AG20443 (cell line): Measurements from ENCODE around the gene TCEAL5.
A peak's percentile ranks its signal among the peaks of the same experiment; 100 is the strongest.
"Not testable (repeated sequence)": the region's sequence is repeated elsewhere in the genome, so short reads cannot be mapped to it uniquely, and the experiment has no call there.

Experiments
- DNase-seq: peaks from one replicate; pipeline ENCODE4 v3.0.0; 2012; ENCODE audit warnings: low spot score, mixed read lengths

TCEAL5 gene, protein sequence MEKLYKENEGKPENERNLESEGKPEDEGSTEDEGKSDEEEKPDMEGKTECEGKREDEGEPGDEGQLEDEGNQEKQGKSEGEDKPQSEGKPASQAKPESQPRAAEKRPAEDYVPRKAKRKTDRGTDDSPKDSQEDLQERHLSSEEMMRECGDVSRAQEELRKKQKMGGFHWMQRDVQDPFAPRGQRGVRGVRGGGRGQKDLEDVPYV

DNA sequence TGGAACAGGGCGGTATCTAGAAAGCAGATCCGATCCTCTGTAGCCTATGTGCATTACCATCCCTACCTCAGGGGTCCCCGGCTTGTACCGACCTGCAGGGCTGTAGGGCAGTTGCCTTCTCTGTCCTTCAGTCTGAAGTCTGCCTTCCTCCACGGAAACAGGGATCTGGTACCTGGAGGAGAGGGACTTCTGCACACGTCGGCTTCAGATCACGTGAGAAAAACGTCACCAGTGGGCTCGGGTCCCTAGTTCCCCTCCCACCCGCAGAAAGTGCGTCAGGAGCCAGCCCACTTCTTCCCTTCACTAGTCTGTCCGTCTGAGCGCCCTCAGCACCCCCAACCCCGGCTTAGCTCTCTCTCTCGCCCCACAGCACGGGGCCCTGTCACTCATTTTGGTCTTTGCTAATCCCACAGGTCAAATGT lies at the start of gene TCEAL5:
TCEAL5 (minus strand) TSS at position 170 of the 422 bp plus-strand sequence. CDS start 2,187 bp downstream, outside the sequence.
- DNase-seq, result no peak

DNA sequence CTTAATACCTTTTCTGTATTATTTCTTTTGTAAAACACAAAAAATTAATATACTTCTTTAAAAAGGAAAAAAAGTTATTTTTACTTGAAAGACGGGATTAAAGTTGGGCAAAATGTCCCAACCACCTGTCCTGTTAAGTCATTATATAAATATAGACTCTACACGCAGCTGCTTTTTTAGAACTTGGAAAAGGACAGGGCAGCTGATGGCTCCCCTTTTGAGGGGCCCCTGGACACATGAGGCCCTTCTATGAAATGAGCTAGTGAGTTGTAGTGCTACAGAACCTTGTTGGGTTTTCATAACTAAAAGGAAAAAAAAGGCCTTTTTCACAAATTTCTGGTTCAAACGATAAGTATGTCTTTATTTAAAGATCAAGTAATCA lies 34.8 kb upstream of the TCEAL5 start:
- DNase-seq, result no peak

- DNase-seq, result peak; percentile 22
Measured at GRCh38 chrX:103310555-103311398, 34.2 kb upstream of the TCEAL5 start, which contains the start of gene BEX2. Gene BEX2 (minus strand): TSS chrX:103310990. CDS start chrX:103309976, 1,014 bp downstream.

DNA sequence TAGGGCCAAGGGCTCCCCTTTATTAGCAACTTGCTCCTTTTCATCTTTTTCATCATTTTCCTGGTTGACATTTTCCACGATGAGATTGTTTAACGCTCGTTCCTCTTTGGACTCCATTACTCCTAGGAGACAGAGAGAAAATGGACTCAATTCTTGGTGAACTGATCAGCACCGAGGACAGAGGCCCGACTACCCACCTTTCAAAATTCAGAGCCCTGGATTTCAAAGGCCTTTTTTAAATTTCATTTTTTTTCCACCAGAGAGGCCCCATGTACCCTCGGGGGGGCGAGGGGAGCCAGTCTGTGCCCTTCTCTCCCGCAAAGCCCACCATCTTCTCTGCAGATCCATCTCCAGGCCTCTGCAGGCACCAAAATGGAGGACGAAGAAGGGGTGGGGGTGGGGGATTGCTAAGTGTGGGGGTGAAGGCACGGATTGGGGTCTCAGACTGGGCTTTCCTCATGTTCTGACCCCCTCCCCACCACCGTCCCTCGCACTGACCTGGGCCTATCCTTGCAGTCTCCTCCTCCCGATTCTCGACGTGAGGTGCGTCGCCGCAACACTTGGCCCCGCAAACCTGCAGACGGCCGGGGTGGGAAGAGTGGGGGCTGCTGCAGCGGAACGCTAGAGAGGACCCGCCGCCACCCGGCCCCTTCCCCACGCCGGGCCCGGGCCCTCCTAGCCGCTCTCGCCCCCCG lies 33.5 kb upstream of the TCEAL5 start:
- no peak for DNase-seq

DNA sequence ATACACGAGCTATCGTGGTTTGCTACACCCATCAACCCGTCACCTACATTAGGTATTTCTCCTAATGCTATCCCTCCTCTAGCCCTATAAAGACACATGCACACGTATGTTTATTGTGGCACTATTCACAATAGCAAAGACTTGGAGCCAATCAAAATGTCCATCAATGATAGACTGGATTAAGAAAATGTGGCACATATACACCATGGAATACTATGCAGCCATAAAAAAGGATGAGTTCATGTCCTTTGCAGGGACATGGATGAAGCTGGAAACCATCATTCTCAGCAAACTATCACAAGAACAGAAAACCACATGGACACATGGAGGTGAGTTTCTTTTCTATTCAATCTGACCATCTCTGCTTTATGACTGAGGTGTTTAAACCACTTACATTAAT lies 29.1 kb upstream of the TCEAL5 start:
- DNase-seq, result not testable (repeated sequence)

- no peak for DNase-seq
Measured at GRCh38 chrX:103304705-103305104, 28.2 kb upstream of the TCEAL5 start.

DNA sequence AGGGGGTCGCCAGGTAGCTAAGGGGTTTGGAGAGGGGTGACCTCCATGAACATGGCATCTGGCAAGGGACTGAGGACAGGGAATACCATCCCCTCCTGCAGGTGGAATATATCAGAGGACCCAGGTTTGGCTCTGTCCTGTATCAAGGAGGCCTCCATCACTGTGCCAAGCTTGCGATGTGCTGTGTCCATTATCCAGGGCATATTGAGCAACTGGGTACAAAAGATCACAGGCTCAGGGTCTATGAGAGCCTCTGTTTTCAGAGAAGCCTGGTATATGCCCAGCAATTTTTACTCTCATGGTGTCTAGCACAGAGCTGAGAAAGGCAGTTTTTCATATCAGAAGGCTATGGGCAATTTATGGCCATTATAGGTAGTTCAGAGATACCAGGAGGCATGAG lies 16.6 kb upstream of the TCEAL5 start:
- no peak for DNase-seq

DNA sequence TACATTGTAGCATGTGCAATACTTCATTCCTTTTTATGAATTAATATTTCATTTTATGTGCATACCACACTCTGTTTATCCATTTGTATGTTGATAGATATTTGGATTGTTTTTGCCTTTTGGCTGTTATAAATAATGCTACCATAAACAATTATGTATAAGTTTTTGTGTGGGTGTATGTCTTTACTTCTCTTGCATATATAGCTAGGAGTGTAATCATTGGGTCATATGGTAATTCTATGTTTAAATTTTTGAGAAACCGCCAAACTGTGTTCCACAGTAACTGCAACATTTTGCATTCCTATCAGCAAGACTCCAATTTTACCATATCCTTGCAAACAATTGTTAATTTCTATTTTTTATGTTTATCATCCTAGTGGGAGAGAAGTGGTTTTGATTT lies 3.1 kb upstream of the TCEAL5 start:
- no peak for DNase-seq

DNA sequence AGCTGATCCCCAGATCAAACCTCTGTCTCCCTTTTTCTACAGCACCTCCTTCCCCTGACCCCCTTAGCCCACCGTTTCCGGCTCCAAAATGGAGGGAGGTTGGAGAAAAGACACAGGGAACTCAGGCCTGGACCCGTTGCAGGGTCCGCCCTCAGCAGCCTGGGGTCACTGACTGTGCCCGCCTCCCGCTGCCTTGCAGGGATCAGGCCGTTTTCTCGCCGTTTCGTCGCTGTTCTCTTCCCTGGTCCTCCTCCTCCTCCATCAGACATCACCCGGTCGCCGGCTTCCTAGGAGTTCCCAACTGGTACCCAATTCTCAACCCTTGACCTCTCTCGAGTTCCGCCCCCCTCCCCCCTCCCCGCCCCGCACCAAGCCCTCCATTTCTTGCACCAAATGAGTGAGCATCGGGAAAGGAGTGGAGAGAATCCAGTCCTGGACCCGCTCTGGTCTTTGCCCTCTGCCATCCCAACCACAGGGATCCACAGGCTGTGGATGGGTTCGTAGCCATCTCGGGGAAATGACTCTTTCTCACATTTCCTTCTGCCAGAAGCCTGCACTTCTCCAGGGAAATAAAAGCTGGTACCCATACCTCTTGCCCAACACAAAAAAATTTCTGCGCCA lies 493 bp downstream of the TCEAL5 start:
- DNase-seq, result peak; percentile 5

GRCh38 chrX:103274284-103274683 lies 2.3 kb downstream of the TCEAL5 start:
- DNase-seq, result no peak

GRCh38 chrX:103258275-103258674 lies 18.3 kb downstream of the TCEAL5 start:
- no peak for DNase-seq

DNA sequence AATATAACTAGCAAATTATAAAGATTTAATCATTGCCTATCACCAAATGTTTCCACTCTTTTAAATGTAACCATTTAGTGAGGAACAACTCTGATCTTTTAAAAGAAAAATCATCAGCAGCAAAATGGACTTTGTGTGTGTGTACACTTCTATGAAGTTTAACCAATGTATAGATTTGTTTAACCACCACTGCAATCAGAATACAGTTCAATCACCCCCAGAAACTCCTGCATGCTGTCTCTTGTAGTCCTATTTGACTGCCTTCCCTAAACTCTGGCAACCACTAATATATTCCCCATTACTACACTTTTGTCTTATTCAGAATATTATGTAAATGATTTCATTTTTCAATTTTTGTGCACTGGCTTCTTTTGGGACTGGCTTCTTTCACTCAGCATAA lies 19.9 kb downstream of the TCEAL5 start:
- no peak for DNase-seq

DNA sequence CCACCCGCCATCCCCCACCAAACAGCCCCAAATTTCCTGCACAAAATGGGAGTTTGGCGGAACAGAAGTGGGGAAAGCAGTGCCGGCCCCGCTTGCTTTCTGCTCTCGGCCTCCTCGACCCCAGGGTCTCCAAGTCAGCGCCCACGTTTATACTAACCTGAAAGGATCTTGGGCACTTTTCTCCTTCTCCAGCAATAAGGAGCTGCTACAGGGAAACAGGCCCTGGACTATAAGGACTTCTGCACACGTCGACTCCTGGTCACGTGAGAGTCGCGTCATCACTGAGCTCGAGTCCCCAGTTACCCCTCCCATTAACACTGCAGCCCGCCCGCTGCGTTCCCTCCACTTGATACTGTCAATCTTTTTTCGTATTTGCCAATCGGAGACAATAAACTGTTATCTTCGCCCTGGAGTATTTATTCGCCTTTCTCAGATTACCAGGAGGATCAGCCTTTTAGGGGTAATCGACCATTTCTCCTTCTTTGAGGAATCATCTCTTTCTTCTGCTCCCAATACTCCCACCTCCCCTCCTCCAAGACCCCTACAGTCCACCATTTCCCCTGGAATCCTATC lies 21.5 kb downstream of the TCEAL5 start, which contains the start of gene TCEAL8:
TCEAL8 (minus strand) TSS at position 235 of the 573 bp plus-strand sequence. CDS start 1,176 bp downstream, outside the sequence.
- peak; percentile 79 for DNase-seq

DNA sequence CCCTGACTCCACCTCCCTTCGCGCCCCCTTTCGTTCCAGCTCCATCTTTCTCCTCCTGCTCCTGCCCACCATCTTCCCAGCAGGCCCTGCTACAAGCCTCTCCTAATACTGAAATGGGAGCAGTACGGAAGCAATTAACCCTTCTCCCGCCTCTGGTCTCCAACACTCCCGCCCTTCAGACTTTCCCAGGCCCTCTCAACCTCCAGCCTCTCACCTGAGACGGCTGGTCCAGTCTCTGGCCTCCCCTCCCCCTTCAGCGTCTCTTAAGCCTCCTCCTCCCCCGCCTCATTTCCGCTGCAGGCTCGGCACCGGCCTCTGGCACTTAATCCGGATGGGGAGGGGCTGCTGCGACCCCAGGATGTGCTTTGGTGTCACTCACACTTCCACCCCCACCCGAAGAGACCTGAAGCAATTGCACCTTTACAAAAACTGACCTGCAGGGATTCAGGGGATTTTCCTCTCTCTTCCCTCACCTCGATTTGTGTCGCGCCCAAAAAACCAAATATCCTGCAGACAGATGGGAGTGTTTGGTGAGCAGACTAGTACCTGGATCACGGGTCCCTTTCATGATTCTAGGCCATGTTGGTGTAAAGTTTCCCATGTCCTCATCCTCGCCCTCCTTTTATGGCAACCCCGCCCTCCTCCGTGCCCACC lies 22.3 kb downstream of the TCEAL5 start:
- DNase-seq, result peak; percentile 44

DNA sequence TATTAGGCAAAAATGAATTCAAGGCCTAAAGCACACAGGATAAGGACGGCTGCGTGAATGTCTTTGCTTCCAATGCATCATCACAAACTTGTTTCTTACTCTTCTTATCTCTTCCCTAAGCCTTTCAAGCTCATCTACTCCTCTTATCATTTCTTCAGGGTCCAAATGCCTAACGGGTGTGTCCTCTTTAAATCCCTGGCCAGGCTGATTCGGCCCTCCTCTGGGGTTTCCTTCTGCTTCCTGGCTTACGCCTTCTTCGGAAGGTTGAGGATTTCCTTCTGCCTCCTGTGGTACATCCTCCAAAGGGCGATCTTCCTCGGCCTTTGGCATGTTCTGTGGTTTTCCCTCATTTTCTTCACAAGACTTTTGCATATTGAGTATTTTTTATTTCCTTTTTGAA lies 22.9 kb downstream of the TCEAL5 start:
- DNase-seq, result peak; percentile 13

DNA sequence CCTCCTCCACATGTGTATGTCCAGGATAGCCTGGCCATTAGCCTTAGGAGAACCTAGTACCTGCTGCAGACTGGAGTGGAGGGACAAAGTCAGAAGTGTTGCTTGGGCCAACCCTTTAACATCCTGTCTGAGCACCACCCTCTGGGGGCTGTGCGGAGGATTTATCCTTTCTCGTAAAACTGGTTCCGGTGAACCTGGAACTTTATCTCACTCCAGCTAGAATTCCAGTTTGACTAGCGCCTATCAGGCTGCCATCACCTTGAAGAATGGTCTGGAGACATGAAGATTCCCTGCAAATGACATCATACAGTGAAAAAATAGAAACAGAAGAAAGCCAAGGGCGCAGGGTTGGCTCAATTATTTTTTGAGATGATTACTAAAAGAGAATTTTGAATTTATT lies 25.6 kb downstream of the TCEAL5 start:
- no peak for DNase-seq

DNA sequence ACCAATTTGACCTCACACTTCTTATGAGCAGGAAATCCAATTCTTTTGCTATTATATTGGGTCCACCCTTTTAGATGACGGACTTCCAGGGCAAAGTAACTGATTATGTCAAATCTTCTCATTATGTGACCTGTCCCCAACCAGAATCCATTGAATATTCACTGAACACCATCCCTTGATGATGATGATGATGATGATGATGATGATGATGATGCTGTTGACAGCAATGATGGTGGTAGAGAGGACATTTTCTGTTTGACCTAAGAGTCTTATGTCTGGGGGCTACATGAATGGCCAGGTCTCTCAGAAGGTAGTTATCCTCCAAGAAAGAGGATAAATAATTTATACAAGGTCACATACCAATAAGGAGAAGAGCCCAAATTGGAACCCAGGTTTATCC lies 26.7 kb downstream of the TCEAL5 start:
- no peak for DNase-seq

- peak; percentile 3 for DNase-seq
Measured at GRCh38 chrX:103248553-103248952, 28.0 kb downstream of the TCEAL5 start.

DNA sequence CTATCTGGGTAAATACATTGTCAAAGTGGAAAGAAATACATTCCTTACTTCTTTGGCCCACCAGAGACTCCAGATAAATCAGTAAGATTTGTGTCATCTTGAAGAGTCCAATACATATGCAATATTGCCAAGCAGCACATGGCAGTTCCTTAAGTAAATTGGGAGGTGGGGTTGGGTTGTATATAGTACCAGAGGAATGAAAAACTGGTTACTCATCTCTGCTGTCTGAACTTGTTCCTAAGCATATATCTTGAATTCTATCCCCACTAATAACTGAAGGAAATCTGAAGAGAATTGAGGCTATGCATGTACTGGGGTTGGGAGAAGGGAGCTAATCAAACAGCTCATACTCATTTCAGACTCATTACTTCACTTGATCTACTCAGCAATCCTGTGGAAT lies 36.4 kb downstream of the TCEAL5 start:
- no peak for DNase-seq

DNA sequence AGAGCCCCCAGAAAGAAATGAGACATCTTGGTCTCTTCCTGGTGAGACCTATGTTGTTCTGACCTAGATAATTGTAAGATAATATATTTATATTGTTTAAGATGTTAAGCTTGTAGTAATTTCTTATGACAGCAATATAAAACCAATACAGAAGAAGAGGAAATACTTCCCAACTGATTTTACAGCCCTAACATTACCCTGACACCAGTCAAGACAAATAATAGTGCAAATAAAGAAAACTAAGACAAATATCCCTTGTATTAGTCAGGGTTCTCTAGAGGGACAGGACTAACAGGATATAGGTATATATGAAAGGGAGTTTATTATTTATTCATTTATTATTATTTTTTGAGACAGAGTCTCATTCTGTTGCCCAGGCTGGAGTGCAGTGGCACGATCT lies 40.3 kb downstream of the TCEAL5 start:
- no peak for DNase-seq

DNA sequence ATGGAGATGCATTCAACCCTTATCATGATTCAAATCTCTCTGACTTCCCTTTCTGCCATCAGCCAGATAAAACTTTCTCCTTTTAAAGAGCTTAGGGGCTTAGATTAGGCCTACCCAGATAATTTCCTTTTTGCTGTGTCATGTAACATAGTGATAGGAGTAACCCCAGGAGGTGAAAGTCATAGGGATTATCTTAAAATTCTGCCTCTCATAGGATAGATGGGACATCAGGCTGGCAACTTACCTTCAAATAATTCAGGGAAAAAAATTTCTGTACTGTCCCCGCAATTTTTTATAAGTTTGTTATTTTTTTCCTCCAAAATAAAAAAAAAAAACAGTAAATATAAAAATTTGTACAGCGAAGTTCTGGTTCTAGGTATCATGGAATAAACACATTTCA lies 40.9 kb downstream of the TCEAL5 start:
- DNase-seq, result not testable (repeated sequence)
